K562 (cell line): ENCODE measurements around the gene CDRT15. TPM values are rescaled to one million over a fixed set of nuclear protein-coding genes. Genes with fewer than 3 reads are reported as not detected.

Source experiments
- ELF1 ChIP-seq: fragments of 200-800 bp; sonication (Bioruptor generic); IDR thresholded peaks from 2 replicates; pipeline ENCODE4 v1.6.1; 2016; ENCODE audit warnings: missing genetic modification characterization, missing compliant biosample characterization
- EP400 ChIP-seq: fragments of 450-650 bp; IDR thresholded peaks from 2 replicates; pipeline ENCODE4 v1.6.1; 2017; ENCODE audit warnings: antibody characterized with exemption, mild to moderate bottlenecking, moderate library complexity
- ETS1 ChIP-seq: conservative IDR thresholded peaks from 2 replicates; pipeline ENCODE4 v1.6.1; 2011; ENCODE audit warnings: low read depth, mild to moderate bottlenecking, low read length; ENCODE audit not compliant: control insufficient read depth
- FOXA3 ChIP-seq, 2 experiments: fragments of 450-650 bp in 1 of 2; sonication (generic) in 1 of 2; formaldehyde crosslinking; IDR thresholded peaks in 1 of 2; conservative IDR thresholded peaks in 1 of 2; 2 replicates each; pipeline versions ENCODE4 v1.4.0 to v1.8.0; 2020 to 2022; ENCODE audit warnings: mild to moderate bottlenecking in 2 of 2, missing genetic modification reagents in 1 of 2
- FOXK2 ChIP-seq, 2 experiments: fragments of 450-650 bp; IDR thresholded peaks in 1 of 2; conservative IDR thresholded peaks in 1 of 2; 2 replicates each; pipeline ENCODE4 v1.6.1; 2016; ENCODE audit warnings: low read depth in 2 of 2, mild to moderate bottlenecking in 1 of 2
- HNRNPUL1 ChIP-seq: fragments of 200-400 bp; formaldehyde crosslinking; IDR thresholded peaks from 2 replicates; pipeline ENCODE4 v1.6.1; 2017; ENCODE audit warnings: low read length
- IRF2 ChIP-seq: sonication (generic); formaldehyde crosslinking; IDR thresholded peaks from 2 replicates; pipeline ENCODE4 v1.8.1; 2022; ENCODE audit warnings: mild to moderate bottlenecking, missing genetic modification reagents
- MAFG ChIP-seq: fragments of 450-650 bp; conservative IDR thresholded peaks from 2 replicates; pipeline ENCODE4 v1.6.1; 2016; ENCODE audit warnings: missing genetic modification characterization, missing compliant biosample characterization
- MXI1 ChIP-seq: IDR thresholded peaks from 2 replicates; pipeline ENCODE4 v1.6.1; 2011; ENCODE audit warnings: low read depth, mild to moderate bottlenecking, improper control_type of control experiment, low read length
- NUFIP1 ChIP-seq: fragments of 450-650 bp; IDR thresholded peaks from 2 replicates; pipeline ENCODE4 v1.6.1; 2018; ENCODE audit not compliant: partially characterized antibody
- SLC30A9 ChIP-seq: fragments of 250-450 bp; sonication (Bioruptor Pico); IDR thresholded peaks from 2 replicates; pipeline ENCODE4 v1.8.0; 2022; ENCODE audit warnings: mild to moderate bottlenecking, moderate library complexity
- ZNF146 ChIP-seq: IDR thresholded peaks from one replicate; pipeline ENCODE4 v1.6.1; 2018; ENCODE audit warnings: missing compliant biosample characterization; ENCODE audit not compliant: unreplicated experiment
- ZNF316 ChIP-seq: fragments of 450-650 bp; IDR thresholded peaks from 2 replicates; pipeline ENCODE4 v1.6.1; 2016
- ZSCAN32 ChIP-seq: fragments of 450-650 bp; formaldehyde crosslinking; IDR thresholded peaks from 2 replicates; pipeline ENCODE4 v1.4.0; 2020; ENCODE audit warnings: mild to moderate bottlenecking, moderate library complexity
- ZZZ3 ChIP-seq: fragments of 450-650 bp; IDR thresholded peaks from 2 replicates; pipeline ENCODE4 v1.6.1; 2016; ENCODE audit warnings: antibody characterized with exemption, mild to moderate bottlenecking, moderate library complexity
- polyA plus RNA-seq, 8 experiments: library from polyadenylated mRNA; depleted of rRNA in 4 of 8; stranded (reverse) in 5 of 8; unstranded in 3 of 8; fragments of >200 nt; fragmentation: Nextera tagmentation in 2 of 8; fragmentation: Illumina TruSeq in 1 of 8; extraction: Ambion mirVana in 2 of 8; extraction: Trizol in 1 of 8; gene quantifications; 2 replicates each; pipeline versions ENCODE4 v1.2.1 to v1.2.3, GENCODE V29; 2011 to 2014; ENCODE audit warnings: inconsistent platforms in 1 of 8, missing spikeins in 1 of 8
- total RNA-seq, 7 experiments: library from RNA; depleted of rRNA in 6 of 7; stranded (reverse); fragments of >200 nt in 6 of 7; fragmentation: Illumina TruSeq in 2 of 7; extraction: Trizol in 2 of 7; gene quantifications; 2 replicates each; pipeline versions ENCODE4 v1.2.1 to v1.2.3, GENCODE V29; 2011 to 2021; ENCODE audit warnings: low replicate concordance in 1 of 7
- TF ChIP-seq, protein P1 (sequence below): fragments of 450-650 bp; conservative IDR thresholded peaks from 2 replicates; pipeline ENCODE4 v1.6.1; 2016; ENCODE audit warnings: missing genetic modification characterization, low read depth, mild to moderate bottlenecking, control low read depth, missing compliant biosample characterization
- TF ChIP-seq, protein P2 (sequence below), 2 experiments: fragments of 450-650 bp in 1 of 2; sonication (generic) in 1 of 2; formaldehyde crosslinking in 1 of 2; IDR thresholded peaks in 1 of 2; conservative IDR thresholded peaks in 1 of 2; 2 replicates each; pipeline versions ENCODE4 v1.6.1 to v1.8.1; 2016 to 2023; ENCODE audit warnings: mild to moderate bottlenecking in 2 of 2, moderate library complexity in 2 of 2, inconsistent platforms in 1 of 2, missing genetic modification reagents in 1 of 2
- TF ChIP-seq, protein P3 (sequence below): fragments of 250-450 bp; sonication (Bioruptor Pico); IDR thresholded peaks from 2 replicates; pipeline ENCODE4 v1.5.0; 2021
- TF ChIP-seq, protein P4 (sequence below): fragments of 250-450 bp; sonication (Bioruptor Pico); IDR thresholded peaks from 2 replicates; pipeline ENCODE4 v1.8.0; 2022; ENCODE audit warnings: moderate library complexity, mild to moderate bottlenecking, inconsistent platforms

Gene CDRT15
- total and polyA plus RNA-seq, 9 of the 15 experiments (the other 6 are each of a cell fraction or from before 2014, with no cell fraction given): not detected

GRCh38 chr17:14225254-14225980 is 11.2 kb downstream of the CDRT15 start (continued):
- TF ChIP-seq ETS1 (no peak), EP400 (no peak), HNRNPUL1 (no peak), IRF2 (CRISPR knock-in tag) (no peak), ZNF146 (CRISPR knock-in tag) (no peak), ZNF316 (0 out of 2 replicates have a peak, but pooled peaks have one; percentile 6), MXI1 (no peak), NUFIP1 (no peak), MAFG (peak; percentile 60), FOXK2 (conservative IDR thresholded peaks at IDR 0.05 in 1 of 2, IDR thresholded peaks at IDR 0.05 in 1 of 2; ENCODE audit: low read depth in 2 of 2) (no peak), ZSCAN32 (CRISPR knock-in tag) (no peak), ELF1 (tag) (no peak), ZZZ3 (no peak), SLC30A9 (CRISPR knock-in tag) (no peak), FOXA3 (CRISPR knock-in tag; conservative IDR thresholded peaks at IDR 0.05 in 1 of 2, IDR thresholded peaks at IDR 0.05 in 1 of 2) (no peak)
- TF ChIP-seq, protein P1, sequence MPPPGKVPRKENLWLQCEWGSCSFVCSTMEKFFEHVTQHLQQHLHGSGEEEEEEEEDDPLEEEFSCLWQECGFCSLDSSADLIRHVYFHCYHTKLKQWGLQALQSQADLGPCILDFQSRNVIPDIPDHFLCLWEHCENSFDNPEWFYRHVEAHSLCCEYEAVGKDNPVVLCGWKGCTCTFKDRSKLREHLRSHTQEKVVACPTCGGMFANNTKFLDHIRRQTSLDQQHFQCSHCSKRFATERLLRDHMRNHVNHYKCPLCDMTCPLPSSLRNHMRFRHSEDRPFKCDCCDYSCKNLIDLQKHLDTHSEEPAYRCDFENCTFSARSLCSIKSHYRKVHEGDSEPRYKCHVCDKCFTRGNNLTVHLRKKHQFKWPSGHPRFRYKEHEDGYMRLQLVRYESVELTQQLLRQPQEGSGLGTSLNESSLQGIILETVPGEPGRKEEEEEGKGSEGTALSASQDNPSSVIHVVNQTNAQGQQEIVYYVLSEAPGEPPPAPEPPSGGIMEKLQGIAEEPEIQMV (tag): no peak
- TF ChIP-seq, protein P2, sequence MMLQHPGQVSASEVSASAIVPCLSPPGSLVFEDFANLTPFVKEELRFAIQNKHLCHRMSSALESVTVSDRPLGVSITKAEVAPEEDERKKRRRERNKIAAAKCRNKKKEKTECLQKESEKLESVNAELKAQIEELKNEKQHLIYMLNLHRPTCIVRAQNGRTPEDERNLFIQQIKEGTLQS (IDR thresholded peaks at IDR 0.05): peak; percentile 74
- TF ChIP-seq, protein P2 (CRISPR knock-in tag; conservative IDR thresholded peaks at IDR 0.05): no peak
- TF ChIP-seq, protein P3, sequence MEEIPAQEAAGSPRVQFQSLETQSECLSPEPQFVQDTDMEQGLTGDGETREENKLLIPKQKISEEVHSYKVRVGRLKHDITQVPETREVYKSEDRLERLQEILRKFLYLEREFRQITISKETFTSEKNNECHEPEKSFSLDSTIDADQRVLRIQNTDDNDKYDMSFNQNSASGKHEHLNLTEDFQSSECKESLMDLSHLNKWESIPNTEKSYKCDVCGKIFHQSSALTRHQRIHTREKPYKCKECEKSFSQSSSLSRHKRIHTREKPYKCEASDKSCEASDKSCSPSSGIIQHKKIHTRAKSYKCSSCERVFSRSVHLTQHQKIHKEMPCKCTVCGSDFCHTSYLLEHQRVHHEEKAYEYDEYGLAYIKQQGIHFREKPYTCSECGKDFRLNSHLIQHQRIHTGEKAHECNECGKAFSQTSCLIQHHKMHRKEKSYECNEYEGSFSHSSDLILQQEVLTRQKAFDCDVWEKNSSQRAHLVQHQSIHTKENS: no peak
- TF ChIP-seq, protein P4, sequence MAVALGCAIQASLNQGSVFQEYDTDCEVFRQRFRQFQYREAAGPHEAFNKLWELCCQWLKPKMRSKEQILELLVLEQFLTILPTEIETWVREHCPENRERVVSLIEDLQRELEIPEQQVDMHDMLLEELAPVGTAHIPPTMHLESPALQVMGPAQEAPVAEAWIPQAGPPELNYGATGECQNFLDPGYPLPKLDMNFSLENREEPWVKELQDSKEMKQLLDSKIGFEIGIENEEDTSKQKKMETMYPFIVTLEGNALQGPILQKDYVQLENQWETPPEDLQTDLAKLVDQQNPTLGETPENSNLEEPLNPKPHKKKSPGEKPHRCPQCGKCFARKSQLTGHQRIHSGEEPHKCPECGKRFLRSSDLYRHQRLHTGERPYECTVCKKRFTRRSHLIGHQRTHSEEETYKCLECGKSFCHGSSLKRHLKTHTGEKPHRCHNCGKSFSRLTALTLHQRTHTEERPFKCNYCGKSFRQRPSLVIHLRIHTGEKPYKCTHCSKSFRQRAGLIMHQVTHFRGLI (CRISPR knock-in tag): no peak
